SK-N-MC (cell line): ENCODE results near the gene ZBTB2.

Experiments used
- EZH2 ChIP-seq: fragments of 200-600 bp; sonication (generic); IDR thresholded peaks from one replicate; pipeline ENCODE4 v1.6.1; 2017; ENCODE audit warnings: antibody characterized with exemption
- POLR2AphosphoS5 ChIP-seq: IDR thresholded peaks from 2 replicates; pipeline ENCODE4 v1.6.1; 2012; ENCODE audit warnings: mild to moderate bottlenecking, low read depth, low read length, borderline replicate concordance

DNA sequence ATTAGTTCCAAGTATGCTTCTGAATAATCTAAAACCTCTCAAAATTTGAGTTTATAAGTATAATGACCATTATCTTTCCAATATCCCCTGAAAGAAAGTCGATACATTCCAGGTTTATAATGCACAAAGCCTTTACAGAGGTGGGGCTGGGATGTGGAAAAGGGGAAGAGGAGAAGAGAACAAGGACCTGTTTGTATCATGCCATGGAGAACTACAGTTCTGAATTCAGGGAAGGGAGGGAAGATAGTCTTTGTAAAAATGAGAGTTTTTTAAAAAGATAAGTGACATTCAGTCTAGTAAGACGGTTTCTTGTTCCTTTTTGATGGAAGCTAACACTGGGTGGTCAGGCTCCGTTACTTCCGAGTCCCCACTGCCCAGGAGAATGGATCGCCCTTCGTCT is 26.1 kb downstream of the ZBTB2 start:
- TF ChIP-seq EZH2 (no peak), POLR2AphosphoS5 (no peak)
